Left renal cortex interstitium (tissue), 4 donors: ENCODE results near the gene NOG. TPM values are rescaled to one million over a fixed set of nuclear protein-coding genes. Genes with fewer than 3 reads are reported as not detected.

Experiments
- DNase-seq, 4 donors: peaks; one replicate each; pipeline ENCODE4 v3.0.0-alpha.2; 2013; ENCODE audit warnings: low read depth in 4 of 4, low spot score in 2 of 4, missing footprints in 1 of 4
- polyA plus RNA-seq, 4 donors: library from polyadenylated mRNA; unstranded; fragments of 120-200 nt; gene quantifications; one replicate each; pipeline ENCODE4 v1.2.1, GENCODE V29; 2013; ENCODE audit not compliant: insufficient read length in 4 of 4

The NOG gene
- polyA plus RNA-seq, 4 donors = 1.1 to 2.3 (median 1.8) TPM

- DNase-seq = no peak
Measured at GRCh38 chr17:56596691-56597494, 3.4 kb downstream of the NOG start.

GRCh38 chr17:56597495-56597990 is 4.0 kb downstream of the NOG start:
- DNase-seq = peak in 1 of 4 donors; percentile 40

GRCh38 chr17:56598466-56598865 is 5.0 kb downstream of the NOG start:
- DNase-seq = no peak

GRCh38 chr17:56599088-56599487 is 5.6 kb downstream of the NOG start:
- DNase-seq = no peak

- DNase-seq = no peak
Measured at GRCh38 chr17:56599566-56599965, 6.1 kb downstream of the NOG start.

GRCh38 chr17:56600256-56600655 is 6.8 kb downstream of the NOG start:
- no peak for DNase-seq

GRCh38 chr17:56601591-56601990 is 8.1 kb downstream of the NOG start:
- no peak for DNase-seq

GRCh38 chr17:56602292-56603130 is 9.0 kb downstream of the NOG start:
- DNase-seq = no peak

- no peak for DNase-seq
Measured at GRCh38 chr17:56603486-56604238, 10.2 kb downstream of the NOG start.

- DNase-seq = no peak
Measured at GRCh38 chr17:56604691-56605290, 11.3 kb downstream of the NOG start.

GRCh38 chr17:56608944-56609343 is 15.4 kb downstream of the NOG start:
- DNase-seq = no peak

GRCh38 chr17:56610321-56610720 is 16.8 kb downstream of the NOG start:
- no peak for DNase-seq

GRCh38 chr17:56613131-56613530 is 19.6 kb downstream of the NOG start:
- DNase-seq = no peak

- no peak for DNase-seq
Measured at GRCh38 chr17:56614522-56614921, 21.0 kb downstream of the NOG start.

- DNase-seq = no peak
Measured at GRCh38 chr17:56616239-56616638, 22.7 kb downstream of the NOG start.

GRCh38 chr17:56623383-56623782 is 29.9 kb downstream of the NOG start:
- no peak for DNase-seq

- DNase-seq = no peak
Measured at GRCh38 chr17:56624309-56624708, 30.8 kb downstream of the NOG start.

GRCh38 chr17:56624912-56625311 is 31.4 kb downstream of the NOG start:
- DNase-seq = no peak

- DNase-seq = no peak
Measured at GRCh38 chr17:56629531-56630075, 36.1 kb downstream of the NOG start.

GRCh38 chr17:56630202-56630601 is 36.7 kb downstream of the NOG start:
- DNase-seq = no peak
